H9 (cell line): ENCODE results near the gene TTC24. TPM values are rescaled to one million over a fixed set of nuclear protein-coding genes. Genes with fewer than 3 reads are reported as not detected.

ENCODE experiments used
- DNase-seq: peaks from one replicate; pipeline ENCODE4 v3.0.0-alpha.2; 2017
- H2AFZ ChIP-seq: one replicate; pipeline ENCODE4 v1.6.1; 2013; ENCODE audit warnings: mild to moderate bottlenecking, low read length, control low read depth, moderate library complexity
- H2AK5ac ChIP-seq: 2 replicates; pipeline ENCODE4 v1.6.1; 2013; ENCODE audit warnings: low read length, control low read depth, mixed read lengths; ENCODE audit not compliant: insufficient read length
- H2BK120ac ChIP-seq: one replicate; pipeline ENCODE4 v1.6.1; 2013; ENCODE audit warnings: low read depth, mild to moderate bottlenecking, low read length, control low read depth, inconsistent platforms; ENCODE audit not compliant: poor library complexity, severe bottlenecking
- H2BK12ac ChIP-seq: 2 replicates; pipeline ENCODE4 v1.6.1; 2013; ENCODE audit warnings: low read length, control low read depth, mixed read lengths, low read depth; ENCODE audit not compliant: insufficient read length
- H2BK15ac ChIP-seq: 2 replicates; pipeline ENCODE4 v1.6.1; 2013; ENCODE audit warnings: low read depth, low read length, control low read depth
- H2BK20ac ChIP-seq: one replicate; pipeline ENCODE4 v1.6.1; 2013; ENCODE audit warnings: low read depth, mild to moderate bottlenecking, low read length, control low read depth, inconsistent platforms; ENCODE audit not compliant: poor library complexity, severe bottlenecking
- H2BK5ac ChIP-seq: 2 replicates; pipeline ENCODE4 v1.6.1; 2013; ENCODE audit warnings: low read length, control low read depth, mixed read lengths; ENCODE audit not compliant: insufficient read length
- H3K14ac ChIP-seq: 2 replicates; pipeline ENCODE4 v1.6.1; 2013; ENCODE audit warnings: low read length, control low read depth; ENCODE audit not compliant: insufficient read depth
- H3K18ac ChIP-seq: 2 replicates; pipeline ENCODE4 v1.6.1; 2013; ENCODE audit warnings: low read depth, mild to moderate bottlenecking, mixed read lengths, low read length, control low read depth; ENCODE audit not compliant: insufficient read length
- H3K23ac ChIP-seq: 2 replicates; pipeline ENCODE4 v1.6.1; 2013; ENCODE audit warnings: low read length, control low read depth, mixed read lengths, low read depth; ENCODE audit not compliant: insufficient read length
- H3K23me2 ChIP-seq: 2 replicates; pipeline ENCODE4 v1.6.1; 2013; ENCODE audit warnings: low read depth, mild to moderate bottlenecking, mixed read lengths, low read length, control low read depth; ENCODE audit not compliant: insufficient read length, poor library complexity, severe bottlenecking
- H3K27ac ChIP-seq: 2 replicates; pipeline ENCODE4 v1.5.1; 2013; ENCODE audit warnings: low read length, control low read depth, mixed read lengths, low read depth; ENCODE audit not compliant: insufficient read length
- H3K27me3 ChIP-seq: 2 replicates; pipeline ENCODE4 v1.6.1; 2013; ENCODE audit warnings: low read length, control low read depth, inconsistent platforms; ENCODE audit not compliant: insufficient read depth
- H3K4ac ChIP-seq: 2 replicates; pipeline ENCODE4 v1.6.1; 2013; ENCODE audit warnings: low read depth, mild to moderate bottlenecking, control low read depth, inconsistent platforms, low read length, moderate library complexity
- H3K4me1 ChIP-seq: 2 replicates; pipeline ENCODE4 v1.6.1; 2013; ENCODE audit warnings: low read length, control low read depth, inconsistent platforms; ENCODE audit not compliant: insufficient read depth
- H3K4me2 ChIP-seq: 2 replicates; pipeline ENCODE4 v1.6.1; 2013; ENCODE audit warnings: low read length, control low read depth, mixed read lengths; ENCODE audit not compliant: insufficient read length, insufficient read depth
- H3K56ac ChIP-seq: 2 replicates; pipeline ENCODE4 v1.6.1; 2013; ENCODE audit warnings: low read depth, mild to moderate bottlenecking, mixed read lengths, low read length, control low read depth; ENCODE audit not compliant: insufficient read length
- H3K79me1 ChIP-seq: 2 replicates; pipeline ENCODE4 v1.6.1; 2013; ENCODE audit warnings: low read depth, mild to moderate bottlenecking, moderate library complexity, low read length, control low read depth, inconsistent platforms; ENCODE audit not compliant: insufficient read depth, poor library complexity, severe bottlenecking
- H3K79me2 ChIP-seq: 2 replicates; pipeline ENCODE4 v1.6.1; 2013; ENCODE audit warnings: low read length, control low read depth, inconsistent platforms; ENCODE audit not compliant: insufficient read depth
- H3K9ac ChIP-seq: 2 replicates; pipeline ENCODE4 v1.6.1; 2013; ENCODE audit warnings: low read length, control low read depth, mixed read lengths; ENCODE audit not compliant: insufficient read length; ENCODE audit errors: extremely low read depth
- H3K9me3 ChIP-seq: one replicate; pipeline ENCODE4 v1.6.1; 2013; ENCODE audit warnings: low read depth, low read length, inconsistent platforms; ENCODE audit not compliant: control insufficient read depth
- H3T11ph ChIP-seq: one replicate; pipeline ENCODE4 v1.6.1; 2013; ENCODE audit warnings: mild to moderate bottlenecking, low read length, control low read depth, inconsistent platforms
- H4K20me1 ChIP-seq: one replicate; pipeline ENCODE4 v1.6.1; 2013; ENCODE audit not compliant: control insufficient read depth, insufficient read length, insufficient read depth
- H4K5ac ChIP-seq: 2 replicates; pipeline ENCODE4 v1.6.1; 2013; ENCODE audit warnings: low read depth, mild to moderate bottlenecking, mixed read lengths, low read length, control low read depth; ENCODE audit not compliant: insufficient read length
- H4K8ac ChIP-seq: replicated peaks from 2 replicates; pipeline ENCODE4 v1.6.1; 2013; ENCODE audit warnings: low read length, control low read depth, mixed read lengths, low read depth; ENCODE audit not compliant: insufficient read length
- H4K91ac ChIP-seq: 2 replicates; pipeline ENCODE4 v1.6.1; 2013; ENCODE audit warnings: low read depth, mild to moderate bottlenecking, moderate library complexity, mixed read lengths, low read length, control low read depth; ENCODE audit not compliant: insufficient read length
- H3K27ac Mint-ChIP-seq, 3 experiments: 2 replicates in 2 of 3; 3 replicates in 1 of 3; pipeline ENCODE4 v1.8.0; 2020 to 2021; ENCODE audit warnings: mixed read lengths in 3 of 3, mild to moderate bottlenecking in 1 of 3, moderate library complexity in 1 of 3
- H3K27me3 Mint-ChIP-seq: 2 replicates; pipeline ENCODE4 v1.8.0; 2021; ENCODE audit warnings: low read depth, mild to moderate bottlenecking, moderate library complexity, mixed read lengths
- H3K36me3 Mint-ChIP-seq, 3 experiments: 2 replicates in 2 of 3; 3 replicates in 1 of 3; pipeline ENCODE4 v1.8.0; 2020 to 2021; ENCODE audit warnings: low read depth in 3 of 3, mixed read lengths in 3 of 3; ENCODE audit not compliant: insufficient read depth in 1 of 3
- H3K4me1 Mint-ChIP-seq, 2 experiments: 2 replicates each; pipeline ENCODE4 v1.8.0; 2020; ENCODE audit warnings: mixed read lengths in 2 of 2
- H3K4me3 Mint-ChIP-seq, 2 experiments: 2 replicates in 1 of 2; 3 replicates in 1 of 2; pipeline ENCODE4 v1.8.0; 2020 to 2021; ENCODE audit warnings: mild to moderate bottlenecking in 2 of 2, mixed read lengths in 2 of 2, moderate library complexity in 1 of 2
- H3K9me3 Mint-ChIP-seq, 2 experiments: 2 replicates in 1 of 2; 3 replicates in 1 of 2; pipeline ENCODE4 v1.8.0; 2020; ENCODE audit warnings: mild to moderate bottlenecking in 2 of 2, mixed read lengths in 2 of 2, moderate library complexity in 1 of 2
- CTCF ChIP-seq: fragments of 200-600 bp; sonication (generic); conservative IDR thresholded peaks from 3 replicates; pipeline ENCODE4 v1.8.0; 2021; ENCODE audit warnings: antibody characterized with exemption, mild to moderate bottlenecking
- WGBS: extraction: QIAGEN DNeasy Blood & Tissue Kit; methylation state at CpG from one replicate; pipeline ENCODE4 v1.1.7; 2013; ENCODE audit warnings: missing lambda C conversion rate, low lambda C conversion rate, mixed read lengths; ENCODE audit not compliant: insufficient read length; ENCODE audit errors: extremely low coverage; 5-methylcytosine and 5-hydroxymethylcytosine counted together
- total RNA-seq: library from RNA; stranded (reverse); gene quantifications from 2 replicates; pipeline ENCODE4 v1.2.1, GENCODE V29; 2021

The TTC24 gene
- total RNA-seq, 1 experiment from 2014 or later, result 0.26 TPM

- no peaks in the 10 kb centered on the region; a peak in 2 of 5 replicates for H3K9me3 Mint-ChIP-seq
- Histone ChIP-seq H3K23me2 (peaks cover 4% of the 10 kb centered on the region), H2BK120ac (no peak overlapping the region), H3K4me1 (no peaks in the 10 kb centered on the region; the same call in 1 of the 2 replicates), H2BK15ac (no peak overlapping the region), H2BK5ac (no peak overlapping the region), H3T11ph (no peak overlapping the region), H4K5ac (no peak overlapping the region), H3K14ac (no peak overlapping the region), H3K23ac (no peak overlapping the region), H3K27me3 (no peaks in the 10 kb centered on the region), H3K18ac (no peak overlapping the region), H3K4me2 (peak overlapping the region; percentile 53), H3K79me2 (no peaks in the 10 kb centered on the region; the same call in 1 of the 2 replicates), H4K91ac (no peak overlapping the region), H4K8ac (no peak overlapping the region), H3K4ac (no peak overlapping the region), H2BK20ac (no peak overlapping the region), H3K27ac (no peak overlapping the region), H4K20me1 (no peaks in the 10 kb centered on the region), H3K9ac (peak overlapping the region; percentile 79), H2AFZ (no peak overlapping the region), H3K56ac (no peak overlapping the region), H2BK12ac (no peak overlapping the region), H3K9me3 (no peaks in the 10 kb centered on the region), H2AK5ac (no peak overlapping the region), H3K79me1 (no peaks in the 10 kb centered on the region)
- WGBS, result no CpG with 5 or more reads among the region's 13 CpGs
- no peak for DNase-seq
- peaks cover 2% of the 10 kb centered on the region; the same call in 1 of the 2 replicates for H3K27me3 Mint-ChIP-seq
- no peak for TF ChIP-seq CTCF
- peaks cover 15 to 23% of the 10 kb centered on the region in 2 experiments for H3K4me1 Mint-ChIP-seq
- H3K4me3 Mint-ChIP-seq, result peak overlapping the region; percentile 91 to 100
- peaks cover 17 to 40% (median 32%) of the 10 kb centered on the region in 3 experiments; a peak in 6 of 7 replicates for H3K36me3 Mint-ChIP-seq
- H3K27ac Mint-ChIP-seq, result peak overlapping the region; percentile 98 to 99 (median 98)
These were observed 21.2 kb downstream of the TTC24 start for GRCh38 chr1:156600733-156601121.
